Hindlimb muscle (tissue), 1 donor: ENCODE results near the gene ELFN2. TPM values are rescaled to one million over a fixed set of nuclear protein-coding genes. Genes with fewer than 3 reads are reported as not detected.

Source experiments
- DNase-seq: peaks from one replicate; pipeline ENCODE4 v3.0.0-alpha.2; 2013
- polyA plus RNA-seq: library from polyadenylated mRNA; unstranded; fragments of 120-200 nt; gene quantifications from one replicate; pipeline ENCODE4 v1.2.1, GENCODE V29; 2013; ENCODE audit not compliant: insufficient read length

The ELFN2 gene
- polyA plus RNA-seq, 1 donor, result 1.1 TPM

- DNase-seq, result no peak
These were observed 27.8 kb upstream of the ELFN2 start for GRCh38 chr22:37454857-37455686.

GRCh38 chr22:37453696-37454095, 26.4 kb upstream of the ELFN2 start:
- DNase-seq, result no peak

GRCh38 chr22:37451218-37451617, 23.9 kb upstream of the ELFN2 start:
- no peak for DNase-seq

GRCh38 chr22:37449331-37450001, 22.2 kb upstream of the ELFN2 start:
- DNase-seq, result no peak

GRCh38 chr22:37448516-37449127, 21.3 kb upstream of the ELFN2 start:
- DNase-seq, result no peak

GRCh38 chr22:37445501-37445900, 18.2 kb upstream of the ELFN2 start:
- DNase-seq, result no peak

- DNase-seq, result no peak
These were observed 16.7 kb upstream of the ELFN2 start for GRCh38 chr22:37443977-37444376.

- no peak for DNase-seq
These were observed 15.8 kb upstream of the ELFN2 start for GRCh38 chr22:37443086-37443485.

GRCh38 chr22:37442537-37442936, 15.3 kb upstream of the ELFN2 start:
- no peak for DNase-seq

GRCh38 chr22:37442135-37442534, 14.9 kb upstream of the ELFN2 start:
- no peak for DNase-seq

- DNase-seq, result no peak
These were observed 13.6 kb upstream of the ELFN2 start for GRCh38 chr22:37440875-37441274.

- DNase-seq, result no peak
These were observed 12.1 kb upstream of the ELFN2 start for GRCh38 chr22:37439347-37439746.

- no peak for DNase-seq
These were observed 8.8 kb upstream of the ELFN2 start for GRCh38 chr22:37435970-37436603.

GRCh38 chr22:37433786-37434185, 6.5 kb upstream of the ELFN2 start:
- no peak for DNase-seq

- DNase-seq, result no peak
These were observed 5.4 kb upstream of the ELFN2 start for GRCh38 chr22:37432708-37433054.

GRCh38 chr22:37431801-37432707, 4.8 kb upstream of the ELFN2 start:
- no peak for DNase-seq

- no peak for DNase-seq
These were observed 4.1 kb upstream of the ELFN2 start for GRCh38 chr22:37431366-37431765.

GRCh38 chr22:37430941-37431340, 3.7 kb upstream of the ELFN2 start:
- no peak for DNase-seq

- peak; percentile 43 for DNase-seq
These were observed 1.6 kb upstream of the ELFN2 start for GRCh38 chr22:37428649-37429586.

- no peak for DNase-seq
These were observed 694 bp upstream of the ELFN2 start for GRCh38 chr22:37427711-37428635.
